Retina (tissue), 1 donor: Measurements from ENCODE around the gene OR2B6.

ENCODE experiments used
- DNase-seq: peaks from one replicate; pipeline ENCODE4 v3.0.0-alpha.2; 2016

OR2B6 gene

GRCh38 chr6:28001351-28001750, 44.3 kb downstream of the OR2B6 start:
- DNase-seq, result no peak

- DNase-seq, result no peak
Observed at GRCh38 chr6:28001751-28002150, 44.7 kb downstream of the OR2B6 start.

GRCh38 chr6:28002161-28002560, 45.1 kb downstream of the OR2B6 start:
- no peak for DNase-seq

GRCh38 chr6:28003059-28003458, 46.0 kb downstream of the OR2B6 start:
- no peak for DNase-seq

- no peak for DNase-seq
Observed at GRCh38 chr6:28003661-28004060, 46.6 kb downstream of the OR2B6 start.

GRCh38 chr6:28004350-28005151, 47.5 kb downstream of the OR2B6 start:
- DNase-seq, result no peak

- peak; percentile 29 for DNase-seq
Observed at GRCh38 chr6:28005152-28005890, 48.3 kb downstream of the OR2B6 start.

GRCh38 chr6:28005975-28006374, 48.9 kb downstream of the OR2B6 start:
- no peak for DNase-seq
